Psoas muscle (tissue), 8 donors: ENCODE data around the gene BHLHE40. TPM values are rescaled to one million over a fixed set of nuclear protein-coding genes. Genes with fewer than 3 reads are reported as not detected.

Experiments used
- ATAC-seq, 4 donors: fragments of 200-7000 bp; cut with Tn5 transposase; one replicate each; pipeline ENCODE4 v1.9.1; 2020; ENCODE audit warnings: moderate library complexity in 3 of 4, mild to moderate bottlenecking in 2 of 4
- DNase-seq, 2 donors: peaks; one replicate each; pipeline ENCODE4 v3.0.0-alpha.2; 2020
- H3K27ac ChIP-seq: fragments of 200-600 bp; one replicate; pipeline ENCODE4 v1.8.0; 2022
- H3K27me3 ChIP-seq, 3 donors: fragments of 200-600 bp in 1 of 3; one replicate each; pipeline versions ENCODE4 v1.6.1 to v1.8.0; 2013 to 2022; ENCODE audit warnings: low read length in 2 of 3, mild to moderate bottlenecking in 2 of 3, moderate library complexity in 1 of 3; ENCODE audit not compliant: insufficient read depth in 3 of 3
- H3K36me3 ChIP-seq, 2 donors: fragments of 200-600 bp in 1 of 2; one replicate each; pipeline versions ENCODE4 v1.6.1 to v1.8.0; 2013 to 2022; ENCODE audit warnings: low read depth in 1 of 2, mild to moderate bottlenecking in 1 of 2, moderate library complexity in 1 of 2; ENCODE audit not compliant: insufficient read depth in 1 of 2
- H3K4me1 ChIP-seq: fragments of 200-600 bp; one replicate; pipeline ENCODE4 v1.8.0; 2022
- H3K4me3 ChIP-seq: fragments of 200-600 bp; one replicate; pipeline ENCODE4 v1.8.0; 2022; ENCODE audit warnings: mild to moderate bottlenecking
- H3K9me3 ChIP-seq: fragments of 200-600 bp; one replicate; pipeline ENCODE4 v1.8.0; 2022
- CTCF ChIP-seq: fragments of 200-600 bp; IDR thresholded peaks from one replicate; pipeline ENCODE4 v1.8.0; 2022; ENCODE audit warnings: antibody characterized with exemption
- WGBS, 3 donors: extraction: QIAGEN DNeasy Blood & Tissue Kit; methylation state at CpG; one replicate each; pipeline versions ENCODE4 v1.1.6 to v1.1.7; 2013; 5-methylcytosine and 5-hydroxymethylcytosine counted together
- intact Hi-C, 2 donors: fragments of 100-400 bp; cut with DNase I; formaldehyde crosslinking; loops; one replicate each; pipeline versions ENCODE4 v1.11.0 to v1.14.2; 2022
- polyA plus RNA-seq, 3 donors: library from polyadenylated mRNA; stranded (reverse); fragments of 200-250 nt; gene quantifications; one replicate each; pipeline ENCODE4 v1.2.3, GENCODE V29; 2013
- total RNA-seq, 4 donors: library from RNA; stranded (reverse); fragmentation: NEBNext Ultra II Directional in 2 of 4; extraction: Animal tissue kit (Norgen Biotek cat#: 25700) in 2 of 4; gene quantifications; one replicate each; pipeline versions ENCODE4 v1.2.1 to v1.2.4, GENCODE V29; 2021 to 2023
- donor health status: healthy with polysubstance abuse.
- donor health status: DM: no; HTN: no; CAD: no; lungs with moderate emphysema.
- donor health status: Bipolar disorder and iron deficiency.
- donor health status: healthy.
- donor health status: DM: yes; HTN: yes; CAD: no.
- donor health status: DM: no; HTN: no; CAD: no.
- donor health status: DM: no; HTN: no; CAD: no.
- donor health status: DM: yes; HTN: yes; CAD: no.

BHLHE40 gene
- total and polyA plus RNA-seq, 7 donors = 16.7 to 143 (median 65.1) TPM

- Histone ChIP-seq H3K27me3 (no peaks in the 10 kb centered on the region), H3K36me3 (no peaks in the 10 kb centered on the region), H3K27ac (no peak overlapping the region), H3K4me3 (no peak overlapping the region), H3K4me1 (peaks cover 24% of the 10 kb centered on the region), H3K9me3 (no peaks in the 10 kb centered on the region)
- intact Hi-C loops = loop anchor here (2.0 to 10.0 kb wide), 3 partner anchors 25 to 305 kb away; no protein-coding TSS in a partner anchor
- WGBS, 3 donors = 84 to 98% (median 92%) methylated on average over 7 of the region's 7 CpGs
- no peak for DNase-seq
- no peak for ATAC-seq
- no peak for TF ChIP-seq CTCF
Observed at GRCh38 chr3:5020242-5020722, 41.0 kb downstream of the BHLHE40 start.

GRCh38 chr3:5021116-5022092 is 42.2 kb downstream of the BHLHE40 start:
- Histone ChIP-seq H3K27me3 (no peaks in the 10 kb centered on the region), H3K36me3 (no peaks in the 10 kb centered on the region), H3K4me1 (peaks cover 19% of the 10 kb centered on the region), H3K27ac (peak overlapping the region; percentile 80), H3K4me3 (no peak overlapping the region), H3K9me3 (no peaks in the 10 kb centered on the region)
- TF ChIP-seq CTCF = no peak
- ATAC-seq (no peak), DNase-seq (no peak)
- intact Hi-C loops = loop anchor here (2.0 to 10.0 kb wide), 3 partner anchors 27 to 307 kb away; no protein-coding TSS in a partner anchor
- 95% methylated on average over 17 of the region's 17 CpGs for WGBS, 3 donors

- Histone ChIP-seq H3K9me3 (no peaks in the 10 kb centered on the region), H3K27me3 (no peaks in the 10 kb centered on the region), H3K36me3 (no peaks in the 10 kb centered on the region), H3K4me1 (peaks cover 17% of the 10 kb centered on the region), H3K4me3 (no peak overlapping the region), H3K27ac (peak overlapping the region; percentile 80)
- no peak for ATAC-seq
- no peak for DNase-seq
- intact Hi-C loops = loop anchor here in 1 of 2 donors (5.0 to 10.0 kb wide), 2 partner anchors 40 to 308 kb away; no protein-coding TSS in a partner anchor
- TF ChIP-seq CTCF = no peak
- WGBS, 3 donors = 71 to 79% (median 72%) methylated on average over 6 of the region's 6 CpGs
Observed at GRCh38 chr3:5022187-5022965, 43.1 kb downstream of the BHLHE40 start.

- TF ChIP-seq CTCF = no peak
- Histone ChIP-seq H3K27ac (peak overlapping the region; percentile 80), H3K27me3 (no peaks in the 10 kb centered on the region), H3K36me3 (no peaks in the 10 kb centered on the region), H3K4me1 (peaks cover 9% of the 10 kb centered on the region), H3K9me3 (no peaks in the 10 kb centered on the region), H3K4me3 (no peak overlapping the region)
- WGBS, 3 donors = 31 to 56% (median 43%) methylated on average over 15 of the region's 15 CpGs
- intact Hi-C loops = loop anchor here in 1 of 2 donors (5.0 to 10.0 kb wide), 2 partner anchors 41 to 308 kb away; no protein-coding TSS in a partner anchor
- peak; percentile 76 to 84 for DNase-seq
- peak; percentile 67 to 87 (median 82) for ATAC-seq
Observed at GRCh38 chr3:5022966-5023776, 43.9 kb downstream of the BHLHE40 start.
